MM.1S (cell line): Measurements from ENCODE around the gene PTPRG.

Experiments used
- DNase-seq: peaks from one replicate; pipeline ENCODE4 v3.0.0-alpha.2; 2015
- H2AFZ ChIP-seq: fragments of 300-600 bp; sonication (generic); 2 replicates; pipeline ENCODE4 v1.6.0; 2016; ENCODE audit warnings: antibody characterized with exemption, low read length
- H3F3A ChIP-seq: fragments of 300-600 bp; sonication (generic); 2 replicates; pipeline ENCODE4 v1.6.1; 2016; ENCODE audit warnings: mild to moderate bottlenecking, antibody characterized with exemption, low read length, moderate library complexity, mixed read lengths; ENCODE audit not compliant: insufficient read depth
- H3K27ac ChIP-seq: fragments of 300-600 bp; sonication (generic); 2 replicates; pipeline ENCODE4 v1.5.1; 2016; ENCODE audit warnings: mild to moderate bottlenecking, low read length
- H3K27me3 ChIP-seq: fragments of 300-600 bp; sonication (generic); replicated peaks from 2 replicates; pipeline ENCODE4 v1.6.0; 2016; ENCODE audit warnings: low read length; ENCODE audit not compliant: insufficient read depth
- H3K36me3 ChIP-seq: fragments of 300-600 bp; sonication (generic); replicated peaks from 2 replicates; pipeline ENCODE4 v1.6.1; 2016; ENCODE audit warnings: mild to moderate bottlenecking, low read length, mixed read lengths; ENCODE audit not compliant: insufficient read depth
- H3K4me1 ChIP-seq: fragments of 300-600 bp; sonication (generic); 2 replicates; pipeline ENCODE4 v1.6.1; 2016; ENCODE audit warnings: low read length, mixed read lengths
- H3K4me2 ChIP-seq: fragments of 300-600 bp; sonication (generic); 2 replicates; pipeline ENCODE4 v1.6.0; 2016; ENCODE audit warnings: low read depth, low read length
- H3K4me3 ChIP-seq: fragments of 300-600 bp; sonication (generic); 2 replicates; pipeline ENCODE4 v1.5.1; 2016; ENCODE audit warnings: low read length, mixed read lengths
- H3K79me2 ChIP-seq: fragments of 300-600 bp; sonication (generic); 2 replicates; pipeline ENCODE4 v1.6.1; 2016; ENCODE audit warnings: mixed run types, low read length, mixed read lengths
- H3K9ac ChIP-seq: fragments of 300-600 bp; sonication (generic); 2 replicates; pipeline ENCODE4 v1.6.1; 2016; ENCODE audit warnings: low read length, mixed read lengths
- H3K9me2 ChIP-seq: fragments of 300-600 bp; sonication (generic); replicated peaks from 2 replicates; pipeline ENCODE4 v1.6.1; 2016; ENCODE audit warnings: mild to moderate bottlenecking, low read length, mixed read lengths; ENCODE audit not compliant: insufficient read depth
- H3K9me3 ChIP-seq: fragments of 300-600 bp; sonication (generic); replicated peaks from 2 replicates; pipeline ENCODE4 v1.6.1; 2016; ENCODE audit warnings: mild to moderate bottlenecking, low read length, mixed read lengths; ENCODE audit not compliant: insufficient read depth
- H4K20me1 ChIP-seq: fragments of 300-600 bp; sonication (generic); 2 replicates; pipeline ENCODE4 v1.6.1; 2016; ENCODE audit warnings: mild to moderate bottlenecking, low read length, moderate library complexity, mixed read lengths; ENCODE audit not compliant: insufficient read depth
- CTCF ChIP-seq: fragments of 300-600 bp; sonication (generic); IDR thresholded peaks from 2 replicates; pipeline ENCODE4 v1.5.1; 2016; ENCODE audit warnings: antibody characterized with exemption, low read length, mixed read lengths
- EZH2 ChIP-seq: fragments of 300-600 bp; sonication (generic); optimal IDR thresholded peaks from 2 replicates; pipeline ENCODE3; 2017; ENCODE audit warnings: low read depth, mild to moderate bottlenecking, antibody characterized with exemption, low read length, mixed read lengths
- EZH2phosphoT487 ChIP-seq: fragments of 300-600 bp; sonication (generic); IDR thresholded peaks from 2 replicates; pipeline ENCODE4 v1.6.1; 2018; ENCODE audit warnings: antibody characterized with exemption, low read length

The PTPRG gene

DNA sequence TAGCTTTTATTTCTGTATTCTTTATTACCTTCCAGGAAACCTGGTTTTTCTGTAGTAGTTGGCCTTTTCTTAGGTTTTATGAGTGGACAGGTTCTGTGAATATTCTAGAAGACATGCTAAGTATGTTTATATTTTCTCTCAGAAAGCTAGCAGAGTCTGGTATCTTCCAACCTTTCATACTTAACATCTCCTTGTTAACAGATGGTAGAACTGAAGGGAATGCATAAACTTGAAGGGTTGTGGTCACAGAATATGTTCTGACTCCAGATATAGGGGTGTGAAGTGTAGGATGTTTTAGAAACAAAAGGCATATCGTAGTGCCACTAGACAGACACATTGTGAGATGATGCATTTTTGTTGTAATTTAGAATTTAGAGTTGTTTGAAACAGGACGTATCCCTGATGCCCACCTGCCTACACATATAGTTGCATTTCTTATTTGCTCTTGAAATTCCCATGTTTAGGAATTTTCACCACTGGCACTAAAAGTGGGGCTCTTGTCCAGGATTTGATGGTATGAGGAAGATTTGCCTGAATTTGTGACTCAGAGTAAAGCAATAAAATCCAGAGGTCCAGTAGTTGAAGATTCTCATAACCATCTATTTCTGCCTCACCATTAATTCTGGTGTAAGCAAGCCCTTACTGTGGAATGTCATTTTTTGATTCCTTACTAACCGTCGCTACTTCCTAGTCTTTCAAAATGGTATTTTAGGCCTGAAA is 537.4 kb downstream of the PTPRG start:
- Histone ChIP-seq H3K27ac (no peak overlapping the region), H3K9ac (no peak overlapping the region), H4K20me1 (no peaks in the 10 kb centered on the region), H3K79me2 (no peaks in the 10 kb centered on the region), H3F3A (no peaks in the 10 kb centered on the region), H3K27me3 (no peaks in the 10 kb centered on the region), H3K9me2 (no peaks in the 10 kb centered on the region), H3K4me3 (no peak overlapping the region), H2AFZ (no peak overlapping the region), H3K9me3 (no peaks in the 10 kb centered on the region), H3K4me2 (no peak overlapping the region), H3K36me3 (no peaks in the 10 kb centered on the region), H3K4me1 (no peaks in the 10 kb centered on the region)
- TF ChIP-seq CTCF (no peak), EZH2 (no peak), EZH2phosphoT487 (no peak)
- DNase-seq, result no peak

DNA sequence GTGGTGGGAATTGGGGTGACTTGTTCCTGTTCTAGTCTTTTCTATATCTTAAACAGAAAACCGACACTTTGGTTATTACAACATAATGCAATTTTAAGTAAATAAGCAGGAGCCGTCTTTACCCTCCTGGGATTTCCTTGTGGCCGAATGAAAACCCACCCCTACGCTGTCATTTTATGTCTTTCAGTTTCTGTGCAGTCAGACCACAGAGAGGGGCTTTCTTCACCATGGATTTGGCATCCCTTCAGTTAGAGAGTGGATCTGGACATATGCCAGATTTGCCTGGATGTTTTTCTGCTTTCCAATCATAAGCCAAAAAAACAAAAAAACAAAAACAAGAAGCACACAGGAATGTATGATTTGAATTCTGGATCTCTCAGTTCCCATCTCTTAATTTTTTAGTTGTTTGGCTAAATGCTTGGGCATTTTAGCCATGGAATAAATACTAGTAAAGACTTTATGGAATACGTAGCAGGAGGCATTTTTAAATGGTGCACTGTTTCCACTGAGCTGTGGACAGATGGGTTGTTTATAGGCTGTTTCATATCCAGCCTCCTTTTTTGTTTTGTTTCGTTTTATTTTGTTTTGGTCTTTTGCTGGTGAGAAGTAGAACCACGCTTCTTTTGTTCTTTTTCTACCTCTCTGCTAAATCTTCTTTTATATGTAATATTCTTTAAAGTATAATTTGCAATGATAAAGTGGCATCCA is 539.1 kb downstream of the PTPRG start:
- H4K20me1 ChIP-seq, result no peaks in the 10 kb centered on the region
- no peak for DNase-seq
- no peaks in the 10 kb centered on the region for H3K79me2 ChIP-seq
- no peaks in the 10 kb centered on the region for H3F3A ChIP-seq
- no peak overlapping the region for H2AFZ ChIP-seq
- no peak overlapping the region for H3K27ac ChIP-seq
- no peaks in the 10 kb centered on the region for H3K36me3 ChIP-seq
- TF ChIP-seq EZH2, result no peak
- no peak for TF ChIP-seq EZH2phosphoT487
- no peak for TF ChIP-seq CTCF
- no peaks in the 10 kb centered on the region for H3K27me3 ChIP-seq
- no peak overlapping the region for H3K4me2 ChIP-seq
- H3K9me3 ChIP-seq, result no peaks in the 10 kb centered on the region
- H3K4me1 ChIP-seq, result no peaks in the 10 kb centered on the region
- H3K9ac ChIP-seq, result no peak overlapping the region
- H3K9me2 ChIP-seq, result no peaks in the 10 kb centered on the region
- no peak overlapping the region for H3K4me3 ChIP-seq

- DNase-seq, result no peak
- Histone ChIP-seq H3K4me1 (no peaks in the 10 kb centered on the region), H3K9me2 (no peaks in the 10 kb centered on the region), H3K27me3 (no peaks in the 10 kb centered on the region), H3K36me3 (no peaks in the 10 kb centered on the region), H3K27ac (no peak overlapping the region), H3K4me3 (no peak overlapping the region), H4K20me1 (no peaks in the 10 kb centered on the region), H2AFZ (no peak overlapping the region), H3K9ac (no peak overlapping the region), H3F3A (no peaks in the 10 kb centered on the region), H3K9me3 (no peaks in the 10 kb centered on the region), H3K4me2 (no peak overlapping the region), H3K79me2 (no peaks in the 10 kb centered on the region)
- TF ChIP-seq EZH2phosphoT487 (no peak), EZH2 (no peak), CTCF (no peak)
Observed at GRCh38 chr3:62101488-62101887, 540.1 kb downstream of the PTPRG start.
